ENCODE results near the gene SELENOF. TPM values are rescaled to one million over a fixed set of nuclear protein-coding genes. Genes with fewer than 3 reads are reported as not detected.

The SELENOF gene
- total RNA-seq, 1 experiment from 2014 or later, result 175 TPM

DNA sequence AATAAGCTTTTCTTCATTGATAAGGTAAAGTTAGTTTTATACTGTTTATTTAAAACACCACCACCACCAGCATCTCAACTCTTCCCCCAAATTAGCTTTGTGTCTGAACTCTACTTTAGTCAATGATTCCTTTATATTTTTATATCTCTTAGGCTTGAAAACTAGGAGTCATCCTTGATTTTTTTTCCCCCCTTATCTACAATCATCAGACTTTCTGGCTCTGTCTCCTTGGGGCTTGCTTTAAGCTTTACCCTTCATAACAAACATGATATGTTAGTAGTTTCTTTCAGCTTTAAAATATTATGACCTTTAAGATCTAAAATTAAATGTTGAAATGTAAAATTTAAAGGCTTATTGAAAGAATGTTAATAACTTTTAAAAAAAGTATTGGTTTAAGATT, 28.8 kb upstream of the SELENOF start:
- Histone ChIP-seq H3K27ac (ENCODE audit: low read depth, low read length) (no peak overlapping the region), H3K4me2 (ENCODE audit: low read length) (no peak overlapping the region), H4K20me1 (ENCODE audit: insufficient read depth) (no peaks in the 10 kb centered on the region), H3K4me3 (replicated peaks in 1 of 2; ENCODE audit: low read depth in 1 of 2, low read length in 2 of 2) (no peak overlapping the region), H3K27me3 (ENCODE audit: insufficient read depth, low read length) (no peaks in the 10 kb centered on the region), H3K36me3 (ENCODE audit: control insufficient read depth in 1 of 2, insufficient read depth in 2 of 2, low read length in 2 of 2) (no peaks in the 10 kb centered on the region), H3K9ac (ENCODE audit: low read length) (no peak overlapping the region), H2AFZ (ENCODE audit: low read depth, low read length, poor library complexity, severe bottlenecking) (no peak overlapping the region), H3K4me1 (ENCODE audit: control insufficient read depth in 1 of 2, insufficient read depth in 2 of 2, low read length in 2 of 2) (peaks cover 11 to 12% of the 10 kb centered on the region in 2 experiments), H3K79me2 (ENCODE audit: insufficient read depth, low read length) (peaks cover 28% of the 10 kb centered on the region), H3K9me3 (ENCODE audit: control insufficient read depth in 1 of 2, insufficient read depth in 1 of 2, low read depth in 1 of 2, low read length in 2 of 2) (no peaks in the 10 kb centered on the region), H3K9me2 (ENCODE audit: insufficient read depth) (no peaks in the 10 kb centered on the region)
- POLR2A ChIA-PET, result no interaction called here
- BruUV-seq (replicated peaks), result no TSS peak
- DNase-seq (ENCODE audit: low read depth, low spot score) (no peak), ATAC-seq (no peak)
- TF ChIP-seq RAD21 (IDR thresholded peaks at IDR 0.05; ENCODE audit: low read depth) (no peak), EZH2 (IDR thresholded peaks at IDR 0.05) (no peak)
- intact Hi-C loops (cut with micrococcal nuclease), result no loop called here
- RAD21 ChIA-PET (ENCODE audit: low non-redundant PET in 1 of 2, low total read pairs in 2 of 2, uncharacterized antibody in 2 of 2, unreplicated experiment in 2 of 2), result no interaction called here
- CTCF ChIA-PET, result no interaction called here

GRCh38 chr1:86942042-86942441, 28.1 kb upstream of the SELENOF start:
- no peak overlapping the region for H3K4me3 ChIP-seq (replicated peaks in 1 of 2; ENCODE audit: low read depth in 1 of 2, low read length in 2 of 2)
- H3K36me3 ChIP-seq (ENCODE audit: control insufficient read depth in 1 of 2, insufficient read depth in 2 of 2, low read length in 2 of 2), result no peaks in the 10 kb centered on the region
- DNase-seq (ENCODE audit: low read depth, low spot score) (no peak), ATAC-seq (no peak)
- ChIA-PET POLR2A (no interaction called here), CTCF (no interaction called here), RAD21 (ENCODE audit: low non-redundant PET in 1 of 2, low total read pairs in 2 of 2, uncharacterized antibody in 2 of 2, unreplicated experiment in 2 of 2) (no interaction called here)
- H3K9ac ChIP-seq (ENCODE audit: low read length), result no peak overlapping the region
- no peaks in the 10 kb centered on the region for H3K9me3 ChIP-seq (ENCODE audit: control insufficient read depth in 1 of 2, insufficient read depth in 1 of 2, low read depth in 1 of 2, low read length in 2 of 2)
- H4K20me1 ChIP-seq (ENCODE audit: insufficient read depth), result no peaks in the 10 kb centered on the region
- H3K4me2 ChIP-seq (ENCODE audit: low read length), result no peak overlapping the region
- no peaks in the 10 kb centered on the region for H3K27me3 ChIP-seq (ENCODE audit: insufficient read depth, low read length)
- no peaks in the 10 kb centered on the region for H3K9me2 ChIP-seq (ENCODE audit: insufficient read depth)
- TF ChIP-seq, protein P1, sequence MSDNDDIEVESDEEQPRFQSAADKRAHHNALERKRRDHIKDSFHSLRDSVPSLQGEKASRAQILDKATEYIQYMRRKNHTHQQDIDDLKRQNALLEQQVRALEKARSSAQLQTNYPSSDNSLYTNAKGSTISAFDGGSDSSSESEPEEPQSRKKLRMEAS (IDR thresholded peaks at IDR 0.05), result no peak
- no peak for TF ChIP-seq POLR2AphosphoS5 (IDR thresholded peaks at IDR 0.05; ENCODE audit: low read depth, low read length)
- TF ChIP-seq FOSL1 (IDR thresholded peaks at IDR 0.05; ENCODE audit: low read depth), result no peak
- TF ChIP-seq JUND (IDR thresholded peaks at IDR 0.05), result no peak
- no TSS peak for BruUV-seq (replicated peaks)
- peaks cover 33% of the 10 kb centered on the region for H3K79me2 ChIP-seq (ENCODE audit: insufficient read depth, low read length)
- intact Hi-C loops (cut with micrococcal nuclease), result no loop called here
- peaks cover 11 to 12% of the 10 kb centered on the region in 2 experiments for H3K4me1 ChIP-seq (ENCODE audit: control insufficient read depth in 1 of 2, insufficient read depth in 2 of 2, low read length in 2 of 2)
- no peak overlapping the region for H2AFZ ChIP-seq (ENCODE audit: low read depth, low read length, poor library complexity, severe bottlenecking)
- H3K27ac ChIP-seq (ENCODE audit: low read depth, low read length), result no peak overlapping the region
